Measurements from ENCODE around the gene KIF26B. TPM values are rescaled to one million over a fixed set of nuclear protein-coding genes. Genes with fewer than 3 reads are reported as not detected.
"Not testable (repeated sequence)": the region's sequence is repeated elsewhere in the genome, so short reads cannot be mapped to it uniquely, and the experiment has no call there.

Gene KIF26B
- polyA plus RNA-seq, 1 of the 3 experiments (the other 2 are of a cell fraction): 2.6 TPM

- H3K9ac ChIP-seq; H2AFZ ChIP-seq (ENCODE audit: low read depth); DNase-seq; H3K27ac ChIP-seq (ENCODE audit: low read depth in 2 of 2, low read length in 1 of 2); H3K4me3 ChIP-seq (ENCODE audit: low read depth in 2 of 2, low read length in 1 of 2); H3F3A ChIP-seq (replicated peaks; ENCODE audit: insufficient read depth); POLR2A ChIA-PET; H3K4me1 ChIP-seq (ENCODE audit: control insufficient read depth in 1 of 2, insufficient read depth in 2 of 2, low read depth in 1 of 2, low read length in 1 of 2); H3K4me2 ChIP-seq; H3K9me3 ChIP-seq; H4K20me1 ChIP-seq (ENCODE audit: insufficient read depth); H3K27me3 ChIP-seq (ENCODE audit: insufficient read depth); H3K9me2 ChIP-seq; H3K79me2 ChIP-seq (ENCODE audit: insufficient read depth): not testable (repeated sequence)
- CTCF ChIA-PET: interaction anchor here (1.2 kb wide), 1 partner anchor 159 kb away, joined by 4 read pairs; no protein-coding TSS in a partner anchor
- TF ChIP-seq YY1 (IDR thresholded peaks at IDR 0.05; ENCODE audit: low read depth): peak; percentile 87
- peaks cover 0 to 41% of the 10 kb centered on the region in 2 experiments for H3K36me3 ChIP-seq (replicated peaks in 1 of 2; ENCODE audit: control insufficient read depth in 1 of 2, insufficient read depth in 2 of 2, low read length in 1 of 2)
- 95% methylated on average over 40 of the region's 41 CpGs for WGBS (ENCODE audit: low lambda C conversion rate)
Measured at GRCh38 chr1:245672836-245673656, 518.3 kb downstream of the KIF26B start.

DNA sequence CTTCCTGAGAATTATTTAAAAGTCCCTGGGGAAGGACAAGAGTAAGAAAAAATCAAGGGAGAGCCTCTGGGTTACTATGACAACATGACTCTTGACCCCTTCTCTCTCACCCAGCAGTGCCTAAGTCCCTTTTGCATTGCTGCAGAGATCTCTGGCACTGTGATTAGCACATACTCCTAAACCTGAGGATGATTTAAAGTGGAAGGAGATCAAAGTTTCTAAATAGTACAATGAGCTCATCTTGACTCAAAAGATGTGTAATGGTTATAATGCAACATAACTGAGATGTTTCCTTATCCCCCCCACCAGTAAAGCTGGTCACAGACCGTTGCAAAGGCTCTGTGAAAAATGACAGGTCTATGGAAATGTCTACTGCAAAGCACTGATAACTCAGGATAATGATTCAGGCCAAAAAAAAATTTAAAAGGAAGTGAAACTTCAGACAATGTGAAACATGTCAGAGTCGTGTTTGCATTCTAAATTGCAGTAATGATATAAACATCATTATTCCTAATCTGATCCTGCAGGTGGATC lies 519.2 kb downstream of the KIF26B start:
- DNase-seq: no peak
- TF ChIP-seq TAF1 (IDR thresholded peaks at IDR 0.05; ENCODE audit: borderline replicate concordance, low read depth, low read length): no peak
- WGBS (ENCODE audit: low lambda C conversion rate): 39% methylated on average over 2 of the region's 2 CpGs

DNA sequence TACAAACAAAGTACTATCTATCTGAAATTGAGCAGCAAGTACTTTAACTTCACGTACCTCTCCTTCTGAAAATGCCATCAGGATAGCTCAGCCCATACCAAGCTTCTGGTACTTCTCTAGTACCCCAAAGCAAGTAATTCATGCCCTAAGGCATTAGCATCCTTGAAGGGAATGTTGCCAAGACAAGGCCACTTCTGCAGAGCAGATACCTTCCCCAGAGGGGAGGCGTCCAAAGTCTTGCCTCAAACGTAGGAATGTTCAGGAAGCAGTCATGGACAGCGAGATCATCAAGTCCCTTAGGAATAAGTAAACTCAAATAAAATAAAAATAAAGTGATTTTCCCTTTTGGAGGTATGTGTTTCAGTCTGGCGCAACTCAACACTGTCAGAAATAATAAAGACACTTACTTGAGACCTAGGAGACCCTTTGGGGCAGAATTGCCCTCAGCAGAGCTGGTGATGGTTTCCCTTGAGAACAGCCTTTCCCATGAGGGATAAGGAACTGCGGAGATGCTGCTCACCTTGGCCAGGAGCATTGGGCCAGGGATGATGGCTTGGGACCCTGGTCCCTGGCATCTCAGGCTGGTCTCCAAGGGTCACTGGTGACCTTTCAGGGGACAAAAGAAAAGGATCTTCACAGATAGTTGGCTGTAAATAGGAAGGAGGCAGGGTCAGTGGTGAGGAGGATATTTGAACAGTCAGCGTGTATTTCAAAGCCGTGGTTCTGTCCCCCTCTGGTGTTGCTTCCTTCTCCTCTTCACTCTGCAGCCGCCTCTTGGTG lies 522.9 kb downstream of the KIF26B start:
- peaks cover 0 to 7% of the 10 kb centered on the region in 2 experiments; a peak in 1 of 4 replicates for H3K4me1 ChIP-seq (ENCODE audit: control insufficient read depth in 1 of 2, insufficient read depth in 2 of 2, low read depth in 1 of 2, low read length in 1 of 2)
- 85% methylated on average over 9 of the region's 9 CpGs for WGBS (ENCODE audit: low lambda C conversion rate)
- no peak overlapping the region for H3K4me2 ChIP-seq
- no peak for DNase-seq
- H3K36me3 ChIP-seq (replicated peaks in 1 of 2; ENCODE audit: control insufficient read depth in 1 of 2, insufficient read depth in 2 of 2, low read length in 1 of 2): peaks cover 0 to 37% of the 10 kb centered on the region in 2 experiments
- CTCF ChIA-PET: no interaction called here
- no peak overlapping the region for H3K4me3 ChIP-seq (ENCODE audit: low read depth in 2 of 2, low read length in 1 of 2)
- peak overlapping the region in 1 of 2 experiments; percentile 26; a peak in 1 of 4 replicates for H3K27ac ChIP-seq (ENCODE audit: low read depth in 2 of 2, low read length in 1 of 2)
- no peak overlapping the region for H3K9ac ChIP-seq
- no peaks in the 10 kb centered on the region for H3F3A ChIP-seq (replicated peaks; ENCODE audit: insufficient read depth)
- H3K27me3 ChIP-seq (ENCODE audit: insufficient read depth): no peaks in the 10 kb centered on the region
- POLR2A ChIA-PET: interaction anchor here (0.5 kb wide), 1 partner anchor 45 kb away, joined by 3 read pairs; no protein-coding TSS in a partner anchor
- H3K79me2 ChIP-seq (ENCODE audit: insufficient read depth): no peaks in the 10 kb centered on the region
- H3K9me3 ChIP-seq: no peaks in the 10 kb centered on the region
- no peak overlapping the region for H2AFZ ChIP-seq (ENCODE audit: low read depth)
- TF ChIP-seq FOSL2 (IDR thresholded peaks at IDR 0.05; ENCODE audit: borderline replicate concordance, low read depth): no peak
- TF ChIP-seq MEF2A (IDR thresholded peaks at IDR 0.05; ENCODE audit: borderline replicate concordance, low read depth): no peak
- TF ChIP-seq TEAD4 (IDR thresholded peaks at IDR 0.05; ENCODE audit: borderline replicate concordance, insufficient read depth): no peak
- TF ChIP-seq, protein P1, sequence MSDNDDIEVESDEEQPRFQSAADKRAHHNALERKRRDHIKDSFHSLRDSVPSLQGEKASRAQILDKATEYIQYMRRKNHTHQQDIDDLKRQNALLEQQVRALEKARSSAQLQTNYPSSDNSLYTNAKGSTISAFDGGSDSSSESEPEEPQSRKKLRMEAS (IDR thresholded peaks at IDR 0.05; ENCODE audit: low read depth): no peak
- TF ChIP-seq TCF12 (IDR thresholded peaks at IDR 0.05): no peak
- no peak for TF ChIP-seq RXRA (IDR thresholded peaks at IDR 0.05; ENCODE audit: borderline replicate concordance, low read depth)
- H3K9me2 ChIP-seq: no peaks in the 10 kb centered on the region
- H4K20me1 ChIP-seq (ENCODE audit: insufficient read depth): no peaks in the 10 kb centered on the region

More for the DNA sequence above, 519.2 kb downstream of the KIF26B start:
- CTCF ChIA-PET: no interaction called here
- Histone ChIP-seq H2AFZ (ENCODE audit: low read depth) (no peak overlapping the region), H3K27me3 (ENCODE audit: insufficient read depth) (no peaks in the 10 kb centered on the region), H3K9me3 (no peaks in the 10 kb centered on the region), H4K20me1 (ENCODE audit: insufficient read depth) (no peaks in the 10 kb centered on the region), H3F3A (replicated peaks; ENCODE audit: insufficient read depth) (no peaks in the 10 kb centered on the region), H3K4me3 (ENCODE audit: low read depth in 2 of 2, low read length in 1 of 2) (no peak overlapping the region), H3K9me2 (no peaks in the 10 kb centered on the region), H3K9ac (no peak overlapping the region), H3K4me2 (no peak overlapping the region), H3K36me3 (replicated peaks in 1 of 2; ENCODE audit: control insufficient read depth in 1 of 2, insufficient read depth in 2 of 2, low read length in 1 of 2) (peaks cover 0 to 41% of the 10 kb centered on the region in 2 experiments), H3K4me1 (ENCODE audit: control insufficient read depth in 1 of 2, insufficient read depth in 2 of 2, low read depth in 1 of 2, low read length in 1 of 2) (peaks cover 0 to 4% of the 10 kb centered on the region in 2 experiments; a peak in 1 of 4 replicates), H3K27ac (ENCODE audit: low read depth in 2 of 2, low read length in 1 of 2) (peak overlapping the region in 1 of 2 experiments; percentile 26; a peak in 1 of 4 replicates), H3K79me2 (ENCODE audit: insufficient read depth) (no peaks in the 10 kb centered on the region)
- POLR2A ChIA-PET: no interaction called here

All from SK-N-SH (cell line).